ENCODE measurements around the gene CTNND2. TPM values are rescaled to one million over a fixed set of nuclear protein-coding genes. Genes with fewer than 3 reads are reported as not detected.
"Not testable (repeated sequence)": the region's sequence is repeated elsewhere in the genome, so short reads cannot be mapped to it uniquely, and the experiment has no call there.

CTNND2 gene
- total RNA-seq, 1 donor from 2014 or later = 0.29 TPM

DNA sequence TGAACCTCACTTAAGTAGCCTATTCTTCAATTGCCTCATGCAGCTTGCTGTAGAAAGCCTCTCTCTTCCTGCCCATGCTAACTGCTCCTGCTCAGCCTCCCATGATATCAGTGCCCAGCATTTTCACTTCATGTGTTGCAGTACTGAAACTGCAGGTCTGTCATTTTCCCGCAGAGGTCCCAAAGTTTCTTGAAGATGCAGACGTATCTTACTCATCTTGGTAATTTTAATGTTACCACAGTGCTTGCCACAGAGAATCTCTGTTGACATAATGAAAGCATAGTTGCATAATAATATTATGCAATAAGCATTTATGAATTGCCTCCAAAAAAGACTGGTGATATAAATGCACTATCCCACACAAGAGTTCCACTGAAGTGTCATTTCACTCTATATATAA lies 582.1 kb downstream of the CTNND2 start:
- H3K36me3 ChIP-seq (ENCODE audit: control insufficient read depth, insufficient read depth, low read length) = no peaks in the 10 kb centered on the region
- TF ChIP-seq, protein P1, sequence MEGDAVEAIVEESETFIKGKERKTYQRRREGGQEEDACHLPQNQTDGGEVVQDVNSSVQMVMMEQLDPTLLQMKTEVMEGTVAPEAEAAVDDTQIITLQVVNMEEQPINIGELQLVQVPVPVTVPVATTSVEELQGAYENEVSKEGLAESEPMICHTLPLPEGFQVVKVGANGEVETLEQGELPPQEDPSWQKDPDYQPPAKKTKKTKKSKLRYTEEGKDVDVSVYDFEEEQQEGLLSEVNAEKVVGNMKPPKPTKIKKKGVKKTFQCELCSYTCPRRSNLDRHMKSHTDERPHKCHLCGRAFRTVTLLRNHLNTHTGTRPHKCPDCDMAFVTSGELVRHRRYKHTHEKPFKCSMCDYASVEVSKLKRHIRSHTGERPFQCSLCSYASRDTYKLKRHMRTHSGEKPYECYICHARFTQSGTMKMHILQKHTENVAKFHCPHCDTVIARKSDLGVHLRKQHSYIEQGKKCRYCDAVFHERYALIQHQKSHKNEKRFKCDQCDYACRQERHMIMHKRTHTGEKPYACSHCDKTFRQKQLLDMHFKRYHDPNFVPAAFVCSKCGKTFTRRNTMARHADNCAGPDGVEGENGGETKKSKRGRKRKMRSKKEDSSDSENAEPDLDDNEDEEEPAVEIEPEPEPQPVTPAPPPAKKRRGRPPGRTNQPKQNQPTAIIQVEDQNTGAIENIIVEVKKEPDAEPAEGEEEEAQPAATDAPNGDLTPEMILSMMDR (IDR thresholded peaks at IDR 0.05; ENCODE audit: insufficient read depth, low read length, poor library complexity, severe bottlenecking) = no peak
- H3K4me3 ChIP-seq (ENCODE audit: low read depth, low read length) = no peak overlapping the region
- no peak for DNase-seq (ENCODE audit: low read depth)
- H3K27me3 ChIP-seq (ENCODE audit: control insufficient read depth, insufficient read depth, low read length) = no peaks in the 10 kb centered on the region

DNA sequence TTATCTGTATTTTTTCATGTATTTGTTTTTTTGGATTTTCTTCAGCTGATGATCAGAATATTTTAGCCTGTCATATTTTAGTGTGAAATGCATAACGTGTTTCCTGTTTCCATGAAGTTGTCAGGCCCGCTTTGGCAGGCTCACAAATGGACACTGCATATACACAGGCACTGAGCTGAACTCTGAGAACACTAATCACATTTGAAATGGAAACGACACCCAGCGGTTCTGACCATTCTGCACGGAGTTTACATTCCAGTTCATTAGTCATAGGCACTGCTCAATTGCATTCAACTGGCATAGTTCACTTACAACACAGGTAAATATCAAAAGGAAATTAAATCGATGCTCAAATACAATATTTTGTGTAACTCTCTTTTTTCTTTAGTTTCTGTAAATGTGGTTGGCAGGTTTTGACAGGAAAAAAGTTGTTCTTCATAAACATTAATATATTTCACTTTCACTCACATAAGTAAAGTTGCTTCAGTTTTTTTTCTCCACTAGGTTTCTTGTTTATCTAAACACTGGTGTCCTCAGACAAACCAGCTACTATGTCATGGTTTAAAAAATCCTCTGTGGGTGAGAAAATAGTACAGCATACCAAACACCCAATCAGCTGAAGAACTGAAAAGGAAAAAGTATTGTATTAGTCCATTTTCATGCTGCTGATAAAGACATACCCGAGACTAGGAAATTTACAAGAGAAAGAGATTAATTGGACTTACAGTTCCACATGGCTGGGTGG lies 584.2 kb downstream of the CTNND2 start:
- no peak for DNase-seq (ENCODE audit: low read depth)

DNA sequence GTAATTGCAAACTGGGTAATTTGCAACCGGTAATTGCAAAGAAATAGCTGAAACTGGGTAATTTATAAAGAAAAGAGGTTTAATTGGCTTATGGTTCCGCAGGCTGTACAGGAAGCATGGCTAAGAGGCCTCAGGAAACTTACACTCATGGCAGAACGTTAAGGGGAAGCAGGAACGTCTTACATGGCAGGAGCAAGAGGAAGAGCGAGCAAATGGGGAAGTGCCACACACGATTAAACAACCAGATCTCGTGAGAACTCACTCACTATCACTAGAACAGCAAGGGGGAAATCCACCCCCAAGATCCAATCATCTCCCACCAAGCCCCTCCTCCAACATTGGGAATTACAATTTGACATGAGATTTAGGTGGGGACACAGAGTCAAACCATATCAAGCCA lies 590.6 kb downstream of the CTNND2 start:
- not testable (repeated sequence) for DNase-seq (ENCODE audit: low read depth); H3K36me3 ChIP-seq (ENCODE audit: control insufficient read depth, insufficient read depth, low read length); H3K4me3 ChIP-seq (ENCODE audit: low read depth, low read length); H3K27me3 ChIP-seq (ENCODE audit: control insufficient read depth, insufficient read depth, low read length)

More for the DNA sequence above, 584.2 kb downstream of the CTNND2 start:
- TF ChIP-seq, protein P1 (IDR thresholded peaks at IDR 0.05; ENCODE audit: insufficient read depth, low read length, poor library complexity, severe bottlenecking) = no peak
- no peaks in the 10 kb centered on the region for H3K27me3 ChIP-seq (ENCODE audit: control insufficient read depth, insufficient read depth, low read length)
- H3K36me3 ChIP-seq (ENCODE audit: control insufficient read depth, insufficient read depth, low read length) = no peaks in the 10 kb centered on the region
- no peak overlapping the region for H3K4me3 ChIP-seq (ENCODE audit: low read depth, low read length)

DNA sequence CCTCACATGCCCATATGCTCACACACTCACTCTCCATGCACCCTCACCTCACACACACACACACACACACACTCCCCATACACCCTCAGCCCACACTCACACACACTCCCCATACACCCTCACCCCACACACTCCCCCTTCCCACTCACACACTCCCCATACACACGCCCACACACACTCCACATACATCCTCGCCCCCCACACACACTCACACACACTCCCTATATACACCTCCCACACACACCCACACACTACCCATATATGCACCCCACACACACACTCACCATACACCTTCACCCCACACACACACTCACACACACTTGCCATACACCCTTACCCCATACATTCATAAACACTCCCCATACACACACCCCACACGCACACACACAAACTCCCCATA lies 592.5 kb downstream of the CTNND2 start:
- DNase-seq (ENCODE audit: low read depth) = no peak
- no peaks in the 10 kb centered on the region for H3K27me3 ChIP-seq (ENCODE audit: control insufficient read depth, insufficient read depth, low read length)
- TF ChIP-seq, protein P1 (IDR thresholded peaks at IDR 0.05; ENCODE audit: insufficient read depth, low read length, poor library complexity, severe bottlenecking) = no peak

DNA sequence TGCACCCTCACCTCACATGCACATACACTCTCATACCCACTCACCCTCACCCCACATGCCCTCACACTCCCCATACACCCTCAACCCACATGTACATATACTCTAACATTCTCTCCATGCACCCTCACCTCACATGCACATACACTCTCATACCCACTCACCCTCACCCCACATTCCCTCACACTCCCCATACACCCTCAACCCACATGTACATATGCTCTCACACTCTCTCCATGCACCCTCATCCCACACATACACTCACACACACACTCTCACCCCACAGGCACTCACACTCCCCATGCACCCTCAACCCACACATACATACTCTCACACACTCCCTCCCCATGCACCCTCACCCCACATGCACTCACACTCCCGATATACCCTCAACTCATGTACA lies 593.0 kb downstream of the CTNND2 start:
- Histone ChIP-seq H3K27me3 (ENCODE audit: control insufficient read depth, insufficient read depth, low read length) (no peaks in the 10 kb centered on the region), H3K4me3 (ENCODE audit: low read depth, low read length) (no peak overlapping the region), H3K36me3 (ENCODE audit: control insufficient read depth, insufficient read depth, low read length) (no peaks in the 10 kb centered on the region)
- TF ChIP-seq, protein P1 (IDR thresholded peaks at IDR 0.05; ENCODE audit: insufficient read depth, low read length, poor library complexity, severe bottlenecking) = no peak
- DNase-seq (ENCODE audit: low read depth) = no peak

More for the DNA sequence above, 592.5 kb downstream of the CTNND2 start:
- no peak overlapping the region for H3K4me3 ChIP-seq (ENCODE audit: low read depth, low read length)
- no peaks in the 10 kb centered on the region for H3K36me3 ChIP-seq (ENCODE audit: control insufficient read depth, insufficient read depth, low read length)

DNA sequence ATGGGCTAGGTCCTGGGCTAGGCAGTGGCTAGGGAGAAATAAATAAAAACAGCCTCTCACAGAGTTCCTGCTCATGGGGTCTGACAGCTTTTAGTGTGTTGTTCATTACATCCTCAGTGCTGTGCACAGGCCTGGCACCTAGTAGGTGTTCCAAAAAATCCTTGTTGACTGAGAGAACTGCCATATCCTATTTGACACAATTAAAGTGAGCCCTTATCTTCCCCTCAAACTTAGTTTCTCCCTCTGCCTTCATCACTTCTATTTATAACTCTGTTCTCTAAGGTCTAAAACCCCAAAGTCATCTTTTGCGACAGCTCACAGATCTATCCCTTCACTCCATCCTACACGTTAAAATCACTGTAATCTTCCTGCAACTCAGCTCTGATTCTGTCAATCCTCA lies 594.1 kb downstream of the CTNND2 start:
- H3K27me3 ChIP-seq (ENCODE audit: control insufficient read depth, insufficient read depth, low read length) = no peaks in the 10 kb centered on the region
- no peak for DNase-seq (ENCODE audit: low read depth)
- no peak overlapping the region for H3K4me3 ChIP-seq (ENCODE audit: low read depth, low read length)
- no peaks in the 10 kb centered on the region for H3K36me3 ChIP-seq (ENCODE audit: control insufficient read depth, insufficient read depth, low read length)
- TF ChIP-seq, protein P1 (IDR thresholded peaks at IDR 0.05; ENCODE audit: insufficient read depth, low read length, poor library complexity, severe bottlenecking) = no peak
